Endodermal cell (in vitro differentiated cells): ENCODE data around the gene ATP2B1. TPM values are rescaled to one million over a fixed set of nuclear protein-coding genes. Genes with fewer than 3 reads are reported as not detected.

Experiments
- DNase-seq: peaks from one replicate; pipeline ENCODE4 v3.0.0-alpha.2; 2017
- H3K27ac ChIP-seq: 2 replicates; pipeline ENCODE4 v1.5.1; 2013; ENCODE audit warnings: mild to moderate bottlenecking, low read depth, low read length, moderate library complexity
- H3K27me3 ChIP-seq: 2 replicates; pipeline ENCODE4 v1.6.1; 2013; ENCODE audit warnings: mild to moderate bottlenecking, low read length, moderate library complexity; ENCODE audit not compliant: insufficient read depth, control insufficient read depth, poor library complexity, severe bottlenecking
- H3K36me3 ChIP-seq: 2 replicates; pipeline ENCODE4 v1.7.0; 2013; ENCODE audit warnings: mild to moderate bottlenecking, low read length, moderate library complexity; ENCODE audit not compliant: control insufficient read depth, insufficient read depth
- H3K4me1 ChIP-seq: one replicate; pipeline ENCODE4 v1.7.0; 2013; ENCODE audit warnings: low read length; ENCODE audit not compliant: control insufficient read depth, insufficient read depth
- H3K4me3 ChIP-seq: 2 replicates; pipeline ENCODE4 v1.5.1; 2013; ENCODE audit warnings: mild to moderate bottlenecking, low read length, moderate library complexity
- H3K9ac ChIP-seq: 2 replicates; pipeline ENCODE4 v1.6.1; 2013; ENCODE audit warnings: mild to moderate bottlenecking, low read length, moderate library complexity; ENCODE audit not compliant: poor library complexity, severe bottlenecking; ENCODE audit errors: extremely low read depth
- H3K9me3 ChIP-seq: 2 replicates; pipeline ENCODE4 v1.6.1; 2013; ENCODE audit warnings: mild to moderate bottlenecking, low read length, moderate library complexity; ENCODE audit not compliant: control insufficient read depth
- H3K27ac Mint-ChIP-seq: 2 replicates; pipeline ENCODE4 v1.8.0; 2020; ENCODE audit warnings: mixed read lengths
- H3K27me3 Mint-ChIP-seq: 2 replicates; pipeline ENCODE4 v1.8.0; 2021; ENCODE audit warnings: mild to moderate bottlenecking, mixed read lengths; ENCODE audit not compliant: insufficient read depth
- H3K36me3 Mint-ChIP-seq: 2 replicates; pipeline ENCODE4 v1.8.0; 2020; ENCODE audit warnings: low read depth, mixed read lengths
- H3K4me1 Mint-ChIP-seq: 2 replicates; pipeline ENCODE4 v1.8.0; 2020; ENCODE audit warnings: mixed read lengths
- H3K4me3 Mint-ChIP-seq: 2 replicates; pipeline ENCODE4 v1.8.0; 2020; ENCODE audit warnings: mild to moderate bottlenecking, moderate library complexity, mixed read lengths
- H3K9me3 Mint-ChIP-seq: 2 replicates; pipeline ENCODE4 v1.8.0; 2020; ENCODE audit warnings: mild to moderate bottlenecking, mixed read lengths
- WGBS, 2 experiments: methylation state at CpG; one replicate each; pipeline versions ENCODE4 v1.1.5 to v1.1.7; 2013; ENCODE audit warnings: missing lambda C conversion rate in 2 of 2, mixed read lengths in 1 of 2; ENCODE audit not compliant: insufficient coverage in 1 of 2, insufficient read length in 1 of 2; 5-methylcytosine and 5-hydroxymethylcytosine counted together
- total RNA-seq, 2 donors: library from RNA; stranded (reverse); fragmentation: NEBNext Ultra II Directional in 1 of 2; extraction: Animal tissue kit (Norgen Biotek cat#: 25700) in 1 of 2; gene quantifications; 2 replicates in 1 of 2; 3 replicates in 1 of 2; pipeline ENCODE4 v1.2.1, GENCODE V29; 2021
- TF ChIP-seq, protein P1 (sequence below): fragments of 200-600 bp; sonication (generic); conservative IDR thresholded peaks from 2 replicates; pipeline ENCODE4 v1.5.0; 2021; ENCODE audit warnings: antibody characterized with exemption, mild to moderate bottlenecking

Gene ATP2B1
- total RNA-seq, 2 donors from 2014 or later: 66.7 to 81.9 TPM

DNA sequence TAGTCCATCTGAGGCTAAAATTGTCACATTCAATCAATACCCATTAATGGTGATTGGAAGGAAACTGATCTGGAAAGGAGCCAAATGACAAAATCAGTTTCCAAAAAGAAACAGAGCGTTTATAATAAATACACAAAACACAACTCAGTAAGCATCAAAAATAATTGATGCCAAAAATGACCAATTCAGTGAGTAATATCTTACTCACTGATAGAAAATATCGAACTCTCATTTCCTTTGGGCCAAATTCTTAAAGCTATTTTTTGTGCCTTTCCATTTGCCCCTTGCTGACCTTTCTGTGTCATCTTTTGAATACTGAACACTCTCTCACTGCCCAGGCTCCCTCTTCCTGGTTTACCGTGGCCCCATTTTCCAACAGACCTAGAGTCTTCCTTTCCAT is 22.5 kb upstream of the ATP2B1 start:
- no peak overlapping the region for H3K27ac ChIP-seq

DNA sequence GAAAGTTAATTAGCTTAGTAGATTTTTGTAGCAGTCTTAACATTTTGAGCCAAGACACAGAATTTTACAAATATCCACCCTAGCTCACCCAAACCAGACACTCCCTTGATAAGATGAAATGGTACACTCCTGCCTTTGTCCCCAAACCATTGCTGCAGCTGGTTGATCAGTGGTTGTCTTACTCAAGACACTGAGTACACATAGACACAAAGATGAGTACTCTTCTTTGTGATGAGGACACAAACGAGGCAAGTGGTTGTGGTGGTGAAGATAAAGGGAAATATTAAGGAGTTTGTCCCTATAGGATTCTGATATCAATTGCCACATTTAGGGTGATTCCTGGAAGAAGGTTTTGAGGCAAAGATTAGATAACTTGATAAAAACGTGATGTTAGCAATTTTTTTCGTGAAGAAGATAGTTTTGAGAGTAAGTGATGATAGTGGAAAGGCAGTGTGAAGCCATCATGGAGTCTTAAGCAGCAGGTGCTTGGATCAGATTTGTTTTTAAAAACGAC is 21.4 kb upstream of the ATP2B1 start:
- H3K27me3 Mint-ChIP-seq: no peaks in the 10 kb centered on the region
- no peaks in the 10 kb centered on the region for H3K36me3 Mint-ChIP-seq

More for the DNA sequence above, 22.5 kb upstream of the ATP2B1 start:
- TF ChIP-seq, protein P1, sequence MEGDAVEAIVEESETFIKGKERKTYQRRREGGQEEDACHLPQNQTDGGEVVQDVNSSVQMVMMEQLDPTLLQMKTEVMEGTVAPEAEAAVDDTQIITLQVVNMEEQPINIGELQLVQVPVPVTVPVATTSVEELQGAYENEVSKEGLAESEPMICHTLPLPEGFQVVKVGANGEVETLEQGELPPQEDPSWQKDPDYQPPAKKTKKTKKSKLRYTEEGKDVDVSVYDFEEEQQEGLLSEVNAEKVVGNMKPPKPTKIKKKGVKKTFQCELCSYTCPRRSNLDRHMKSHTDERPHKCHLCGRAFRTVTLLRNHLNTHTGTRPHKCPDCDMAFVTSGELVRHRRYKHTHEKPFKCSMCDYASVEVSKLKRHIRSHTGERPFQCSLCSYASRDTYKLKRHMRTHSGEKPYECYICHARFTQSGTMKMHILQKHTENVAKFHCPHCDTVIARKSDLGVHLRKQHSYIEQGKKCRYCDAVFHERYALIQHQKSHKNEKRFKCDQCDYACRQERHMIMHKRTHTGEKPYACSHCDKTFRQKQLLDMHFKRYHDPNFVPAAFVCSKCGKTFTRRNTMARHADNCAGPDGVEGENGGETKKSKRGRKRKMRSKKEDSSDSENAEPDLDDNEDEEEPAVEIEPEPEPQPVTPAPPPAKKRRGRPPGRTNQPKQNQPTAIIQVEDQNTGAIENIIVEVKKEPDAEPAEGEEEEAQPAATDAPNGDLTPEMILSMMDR: no peak
- Mint-ChIP-seq H3K4me1 (no peaks in the 10 kb centered on the region), H3K36me3 (no peaks in the 10 kb centered on the region), H3K27ac (no peak overlapping the region), H3K27me3 (no peaks in the 10 kb centered on the region), H3K9me3 (no peaks in the 10 kb centered on the region), H3K4me3 (no peak overlapping the region)
- no peak for DNase-seq
- H3K4me3 ChIP-seq: no peak overlapping the region
- H3K36me3 ChIP-seq: no peaks in the 10 kb centered on the region
- no peaks in the 10 kb centered on the region for H3K9me3 ChIP-seq
- 96% methylated on average over 3 of the region's 3 CpGs; no CpG with 5 or more reads in 1 of the 2 experiments for WGBS, 2 experiments
- H3K27me3 ChIP-seq: no peaks in the 10 kb centered on the region
- no peaks in the 10 kb centered on the region for H3K4me1 ChIP-seq
- no peak overlapping the region for H3K9ac ChIP-seq

DNA sequence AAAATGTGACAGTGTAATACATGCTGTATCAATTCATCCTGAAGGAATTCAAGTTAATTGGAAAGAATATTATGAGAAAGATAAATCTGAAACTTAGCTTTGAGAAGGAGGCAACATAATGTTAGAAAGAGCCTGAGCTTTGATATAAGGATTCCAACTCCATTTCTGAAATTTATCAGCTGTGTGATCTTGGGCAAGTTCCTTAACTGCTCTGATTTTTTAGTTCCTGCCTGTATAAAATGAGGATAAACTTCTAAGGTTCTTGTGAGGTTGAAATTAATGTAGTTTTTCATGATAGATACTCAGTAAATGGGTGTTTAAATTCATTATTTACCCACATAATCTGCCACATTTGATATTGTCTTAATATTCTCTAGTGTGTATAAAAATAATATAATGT is 14.6 kb upstream of the ATP2B1 start:
- DNase-seq: no peak
- no peak overlapping the region for H3K27ac ChIP-seq
- H3K4me1 ChIP-seq: no peaks in the 10 kb centered on the region
- no peaks in the 10 kb centered on the region for H3K36me3 Mint-ChIP-seq
- H3K4me1 Mint-ChIP-seq: no peaks in the 10 kb centered on the region
- no peaks in the 10 kb centered on the region for H3K27me3 Mint-ChIP-seq
- no peak overlapping the region for H3K9ac ChIP-seq
- H3K4me3 Mint-ChIP-seq: no peak overlapping the region
- no peak overlapping the region for H3K27ac Mint-ChIP-seq
- H3K9me3 ChIP-seq: no peaks in the 10 kb centered on the region
- TF ChIP-seq, protein P1: no peak
- no peaks in the 10 kb centered on the region for H3K36me3 ChIP-seq
- no peak overlapping the region for H3K4me3 ChIP-seq
- peaks cover 5% of the 10 kb centered on the region for H3K9me3 Mint-ChIP-seq
- no peaks in the 10 kb centered on the region for H3K27me3 ChIP-seq

More for the DNA sequence above, 21.4 kb upstream of the ATP2B1 start:
- no peak overlapping the region for H3K27ac ChIP-seq
- Mint-ChIP-seq H3K9me3 (no peaks in the 10 kb centered on the region), H3K4me1 (no peaks in the 10 kb centered on the region), H3K27ac (no peak overlapping the region), H3K4me3 (no peak overlapping the region)
- H3K9ac ChIP-seq: no peak overlapping the region
- 83 to 85% methylated on average over 4 of the region's 4 CpGs for WGBS, 2 experiments
- TF ChIP-seq, protein P1: no peak
- no peaks in the 10 kb centered on the region for H3K27me3 ChIP-seq
- DNase-seq: no peak
- H3K4me1 ChIP-seq: no peaks in the 10 kb centered on the region
- H3K9me3 ChIP-seq: no peaks in the 10 kb centered on the region
- H3K36me3 ChIP-seq: no peaks in the 10 kb centered on the region
- no peak overlapping the region for H3K4me3 ChIP-seq
